PC-9 (cell line): ENCODE measurements around the gene B4GALT6. TPM values are rescaled to one million over a fixed set of nuclear protein-coding genes. Genes with fewer than 3 reads are reported as not detected.

ENCODE experiments used
- BruUV-seq: library from RNA; stranded (reverse); fragments of 400-500 nt; replicated peaks from 2 replicates; lab custom pipeline; 2021; lab: Mats Ljungman, UMichigan
- CTCF ChIA-PET: fragments of 300-600 bp; sonication (Branson Sonifier 250); formaldehyde crosslinking; loops from one replicate; lab custom pipeline; 2022; ENCODE audit warnings: antibody characterized with exemption; lab: Charles Lee
- POLR2A ChIA-PET: fragments of 300-600 bp; sonication (Branson Sonifier 250); formaldehyde crosslinking; loops from one replicate; lab custom pipeline; 2022; ENCODE audit warnings: antibody characterized with exemption; ENCODE audit not compliant: unreplicated experiment; lab: Charles Lee
- DNase-seq, 2 experiments: peaks; one replicate each; pipeline versions ENCODE4 v3.0.0 to v3.0.0-alpha.2; 2015 to 2022; ENCODE audit warnings: mixed read lengths in 1 of 2
- H2AFZ ChIP-seq: fragments of 200-600 bp; sonication (generic); 2 replicates; pipeline ENCODE4 v1.8.1; 2017; ENCODE audit warnings: antibody characterized with exemption
- H3F3A ChIP-seq: fragments of 200-600 bp; sonication (generic); 2 replicates; pipeline ENCODE4 v1.8.1; 2017; ENCODE audit warnings: antibody characterized with exemption, mild to moderate bottlenecking, low read depth; ENCODE audit not compliant: insufficient read depth
- H3K27ac ChIP-seq: fragments of 200-600 bp; sonication (generic); 2 replicates; pipeline ENCODE4 v1.6.1; 2016; ENCODE audit warnings: mixed run types
- H3K27me3 ChIP-seq: fragments of 200-600 bp; sonication (generic); 2 replicates; pipeline ENCODE4 v1.6.1; 2016; ENCODE audit warnings: low read depth, mixed run types; ENCODE audit not compliant: insufficient read depth
- H3K36me3 ChIP-seq: fragments of 200-600 bp; sonication (generic); 2 replicates; pipeline ENCODE4 v1.6.1; 2016; ENCODE audit warnings: low read depth, mixed run types
- H3K4me1 ChIP-seq: fragments of 200-600 bp; sonication (generic); replicated peaks from 2 replicates; pipeline ENCODE4 v1.6.1; 2016; ENCODE audit warnings: mixed run types; ENCODE audit not compliant: insufficient read depth
- H3K4me2 ChIP-seq: fragments of 200-600 bp; sonication (generic); 2 replicates; pipeline ENCODE4 v1.6.1; 2017; ENCODE audit warnings: mixed run types
- H3K4me3 ChIP-seq: fragments of 200-600 bp; sonication (generic); 2 replicates; pipeline ENCODE4 v1.6.1; 2016; ENCODE audit warnings: mixed run types
- H3K79me2 ChIP-seq: fragments of 200-600 bp; sonication (generic); 2 replicates; pipeline ENCODE4 v1.6.1; 2017; ENCODE audit warnings: low read depth, mixed run types
- H3K9me2 ChIP-seq: fragments of 200-600 bp; sonication (generic); 2 replicates; pipeline ENCODE4 v1.8.1; 2017; ENCODE audit warnings: mild to moderate bottlenecking; ENCODE audit not compliant: insufficient read depth
- H3K9me3 ChIP-seq: fragments of 200-600 bp; sonication (generic); 2 replicates; pipeline ENCODE4 v1.8.1; 2016; ENCODE audit warnings: low read depth; ENCODE audit not compliant: insufficient read depth
- H4K20me1 ChIP-seq: fragments of 200-600 bp; sonication (generic); 2 replicates; pipeline ENCODE4 v1.8.1; 2017; ENCODE audit not compliant: insufficient read depth
- EZH2 ChIP-seq: fragments of 200-600 bp; sonication (generic); IDR thresholded peaks from 2 replicates; pipeline ENCODE4 v1.8.0; 2017; ENCODE audit warnings: antibody characterized with exemption, low read depth
- intact Hi-C: fragments of 100-400 bp; cut with micrococcal nuclease; formaldehyde crosslinking; loops from one replicate; pipeline ENCODE4 v1.10.0; 2022; ENCODE audit not compliant: unreplicated experiment
- total RNA-seq: library from RNA; stranded (reverse); gene quantifications from 2 replicates; pipeline ENCODE4 v1.2.3, GENCODE V29; 2021
- TF ChIP-seq, protein P1 (sequence below): fragments of 200-600 bp; sonication (generic); conservative IDR thresholded peaks from 2 replicates; pipeline ENCODE4 v1.6.1; 2017; ENCODE audit warnings: mixed run types, antibody characterized with exemption, mild to moderate bottlenecking, moderate library complexity

B4GALT6 gene
- total RNA-seq, 1 experiment from 2014 or later, result 5.3 TPM

DNA sequence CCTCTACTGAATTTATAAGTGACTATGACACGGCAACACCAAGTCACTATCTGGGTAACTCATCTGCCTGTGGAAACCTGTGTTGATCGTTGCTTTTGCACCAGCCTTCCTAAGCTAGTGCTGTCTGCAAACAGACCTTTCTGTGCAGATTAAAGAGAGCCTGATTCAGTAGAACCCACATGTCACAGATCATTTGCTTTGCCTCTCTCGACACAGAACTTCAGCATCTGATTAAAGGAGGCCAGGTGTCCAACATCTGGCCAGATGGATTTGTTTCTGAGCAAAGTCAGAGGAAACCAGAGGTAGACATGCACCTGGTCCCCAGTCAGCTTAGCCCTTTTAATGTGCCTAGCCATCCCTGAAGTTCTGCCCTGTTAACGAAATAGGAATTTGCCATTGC lies 107.7 kb downstream of the B4GALT6 start:
- intact Hi-C loops, result no loop called here
- H3K27me3 ChIP-seq, result no peaks in the 10 kb centered on the region
- POLR2A ChIA-PET, result no interaction called here

DNA sequence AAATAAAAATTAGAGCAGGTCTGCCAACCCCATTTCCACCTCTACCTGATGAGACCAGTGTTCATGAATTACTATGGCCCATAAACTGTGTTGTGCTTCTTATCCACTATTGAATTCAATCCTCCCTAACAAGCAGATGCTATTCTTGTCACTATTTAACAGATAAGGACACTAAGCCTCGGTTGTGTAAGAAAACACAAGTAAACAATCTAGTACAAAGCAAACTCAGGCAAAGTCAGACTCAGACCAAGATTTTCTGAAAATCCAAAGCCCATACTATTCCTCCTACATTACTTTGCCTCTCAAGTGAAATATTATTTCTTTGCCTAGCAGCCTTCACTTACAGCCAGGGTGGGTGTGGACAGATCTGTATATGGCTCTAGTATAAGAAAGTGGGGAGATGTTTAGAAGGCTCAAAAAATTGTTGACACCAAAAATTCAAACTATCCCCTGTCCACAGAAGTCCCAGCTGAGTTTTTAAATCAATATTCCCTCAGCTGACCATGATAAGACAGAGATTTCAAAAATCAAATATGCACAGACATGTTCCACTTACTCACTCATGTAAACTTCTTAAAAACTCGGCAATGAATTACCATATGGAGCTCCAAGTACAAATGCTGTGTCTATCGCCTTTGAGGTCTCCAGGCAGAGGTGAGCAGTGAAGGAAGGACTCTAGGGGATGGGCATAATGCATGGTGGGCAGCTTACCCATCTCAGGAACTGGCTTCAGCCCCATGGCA lies 108.7 kb downstream of the B4GALT6 start:
- Histone ChIP-seq H3K27ac (no peak overlapping the region), H3K79me2 (no peaks in the 10 kb centered on the region), H3K9me3 (no peaks in the 10 kb centered on the region), H3K9me2 (no peaks in the 10 kb centered on the region), H3K4me3 (no peak overlapping the region), H3K36me3 (no peaks in the 10 kb centered on the region), H3F3A (no peaks in the 10 kb centered on the region), H4K20me1 (no peaks in the 10 kb centered on the region), H3K4me1 (no peaks in the 10 kb centered on the region), H3K4me2 (no peak overlapping the region), H3K27me3 (no peaks in the 10 kb centered on the region), H2AFZ (no peak overlapping the region)
- no peak for DNase-seq
- BruUV-seq, result no TSS peak
- ChIA-PET POLR2A (no interaction called here), CTCF (no interaction called here)
- intact Hi-C loops, result no loop called here
- no peak for TF ChIP-seq EZH2
- TF ChIP-seq, protein P1, sequence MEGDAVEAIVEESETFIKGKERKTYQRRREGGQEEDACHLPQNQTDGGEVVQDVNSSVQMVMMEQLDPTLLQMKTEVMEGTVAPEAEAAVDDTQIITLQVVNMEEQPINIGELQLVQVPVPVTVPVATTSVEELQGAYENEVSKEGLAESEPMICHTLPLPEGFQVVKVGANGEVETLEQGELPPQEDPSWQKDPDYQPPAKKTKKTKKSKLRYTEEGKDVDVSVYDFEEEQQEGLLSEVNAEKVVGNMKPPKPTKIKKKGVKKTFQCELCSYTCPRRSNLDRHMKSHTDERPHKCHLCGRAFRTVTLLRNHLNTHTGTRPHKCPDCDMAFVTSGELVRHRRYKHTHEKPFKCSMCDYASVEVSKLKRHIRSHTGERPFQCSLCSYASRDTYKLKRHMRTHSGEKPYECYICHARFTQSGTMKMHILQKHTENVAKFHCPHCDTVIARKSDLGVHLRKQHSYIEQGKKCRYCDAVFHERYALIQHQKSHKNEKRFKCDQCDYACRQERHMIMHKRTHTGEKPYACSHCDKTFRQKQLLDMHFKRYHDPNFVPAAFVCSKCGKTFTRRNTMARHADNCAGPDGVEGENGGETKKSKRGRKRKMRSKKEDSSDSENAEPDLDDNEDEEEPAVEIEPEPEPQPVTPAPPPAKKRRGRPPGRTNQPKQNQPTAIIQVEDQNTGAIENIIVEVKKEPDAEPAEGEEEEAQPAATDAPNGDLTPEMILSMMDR, result no peak

More for the DNA sequence above, 107.7 kb downstream of the B4GALT6 start:
- Histone ChIP-seq H4K20me1 (no peaks in the 10 kb centered on the region), H3K4me2 (no peak overlapping the region), H3K9me3 (no peaks in the 10 kb centered on the region), H3K4me3 (no peak overlapping the region), H3F3A (no peaks in the 10 kb centered on the region), H3K79me2 (no peaks in the 10 kb centered on the region), H2AFZ (no peak overlapping the region), H3K36me3 (no peaks in the 10 kb centered on the region), H3K27ac (no peak overlapping the region), H3K9me2 (no peaks in the 10 kb centered on the region), H3K4me1 (no peaks in the 10 kb centered on the region)
- no peak for DNase-seq
- BruUV-seq, result no TSS peak
- TF ChIP-seq, protein P1, result no peak
- TF ChIP-seq EZH2, result no peak
- CTCF ChIA-PET, result no interaction called here

DNA sequence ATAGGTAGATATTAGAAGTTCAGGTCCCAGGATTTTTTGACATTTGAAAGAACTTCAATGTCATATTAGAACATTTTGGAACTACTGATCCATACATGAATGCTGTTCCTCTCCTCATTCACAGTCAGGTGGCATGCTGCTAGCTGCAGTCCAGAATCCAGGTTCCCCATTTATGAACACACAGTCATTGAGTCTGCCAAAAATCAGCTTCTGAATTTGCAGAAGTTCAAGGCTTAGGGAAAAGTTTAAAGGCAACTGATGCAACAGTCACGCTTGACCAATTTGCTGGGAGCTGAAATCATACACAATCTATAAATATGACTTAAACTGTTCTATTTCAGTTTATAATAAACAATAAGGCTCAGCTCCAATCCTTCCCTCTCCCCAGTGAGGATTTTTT lies 110.0 kb downstream of the B4GALT6 start:
- no peak for TF ChIP-seq EZH2
- TF ChIP-seq, protein P1, result no peak

More for the DNA sequence above, 110.0 kb downstream of the B4GALT6 start:
- CTCF ChIA-PET, result no interaction called here
- no TSS peak for BruUV-seq
- Histone ChIP-seq H3K79me2 (no peaks in the 10 kb centered on the region), H2AFZ (no peak overlapping the region), H3F3A (no peaks in the 10 kb centered on the region), H3K9me2 (no peaks in the 10 kb centered on the region), H3K27ac (no peak overlapping the region), H3K27me3 (no peaks in the 10 kb centered on the region), H3K4me1 (no peaks in the 10 kb centered on the region), H3K36me3 (no peaks in the 10 kb centered on the region), H3K4me2 (no peak overlapping the region), H3K9me3 (no peaks in the 10 kb centered on the region), H3K4me3 (no peak overlapping the region), H4K20me1 (no peaks in the 10 kb centered on the region)
- POLR2A ChIA-PET, result no interaction called here
- intact Hi-C loops, result no loop called here
- DNase-seq, result no peak

Other genes starting within 250 kb of the B4GALT6 start
- gene DSG3, start 236.8 kb downstream of the B4GALT6 start, total RNA-seq, result 0.10 and 0.13 TPM in 2 replicates
- 66.0 and 90.1 TPM in 2 replicates for gene DSG2, start 186.4 kb downstream of the B4GALT6 start, total RNA-seq
- gene TTR, start 92.7 kb downstream of the B4GALT6 start, total RNA-seq, result not detected in 2 replicates
- gene SLC25A52, start 76.3 kb upstream of the B4GALT6 start, total RNA-seq, result not detected in 2 replicates